AG10803 (cell line): ENCODE data around the gene TMEM212.

ENCODE experiments used
- DNase-seq: peaks from one replicate; pipeline ENCODE4 v3.0.0; 2010; ENCODE audit warnings: low read depth
- H3K4me3 ChIP-seq: 2 replicates; pipeline ENCODE4 v1.5.1; 2011; ENCODE audit warnings: mild to moderate bottlenecking, low read length, control low read depth
- CTCF ChIP-seq: conservative IDR thresholded peaks from 2 replicates; pipeline ENCODE4 v1.5.1; 2011; ENCODE audit warnings: mild to moderate bottlenecking, low read length, control low read depth, inconsistent platforms

TMEM212 gene

GRCh38 chr3:171878461-171879225 is 35.5 kb downstream of the TMEM212 start:
- no peak overlapping the region for H3K4me3 ChIP-seq
- TF ChIP-seq CTCF, result no peak
- peak; percentile 89 for DNase-seq

DNA sequence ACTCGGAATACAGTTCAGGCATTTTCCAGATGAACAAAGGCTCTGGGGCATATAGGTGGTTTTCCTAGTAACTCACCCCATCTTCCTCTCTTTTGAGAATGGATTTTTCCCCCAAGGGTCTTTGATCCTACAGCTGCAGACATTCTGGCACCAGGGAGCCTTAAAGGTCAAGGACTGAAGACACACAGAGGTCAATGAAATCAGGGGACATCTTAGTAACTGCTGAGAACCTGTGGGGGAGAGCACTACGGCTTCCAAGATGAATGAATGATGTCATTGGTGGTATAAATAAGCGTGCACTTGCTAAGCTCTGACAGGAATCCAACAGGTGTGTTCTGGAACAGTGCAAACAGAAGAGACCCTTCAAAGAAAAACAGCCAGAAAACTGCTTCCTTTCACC is 36.3 kb downstream of the TMEM212 start:
- no peak for TF ChIP-seq CTCF
- H3K4me3 ChIP-seq, result no peak overlapping the region
- DNase-seq, result no peak

- H3K4me3 ChIP-seq, result no peak overlapping the region
- no peak for TF ChIP-seq CTCF
- DNase-seq, result no peak
Observed at GRCh38 chr3:171880101-171880870, 37.1 kb downstream of the TMEM212 start.

GRCh38 chr3:171881251-171881650 is 38.1 kb downstream of the TMEM212 start:
- H3K4me3 ChIP-seq, result no peak overlapping the region
- TF ChIP-seq CTCF, result no peak
- DNase-seq, result no peak

DNA sequence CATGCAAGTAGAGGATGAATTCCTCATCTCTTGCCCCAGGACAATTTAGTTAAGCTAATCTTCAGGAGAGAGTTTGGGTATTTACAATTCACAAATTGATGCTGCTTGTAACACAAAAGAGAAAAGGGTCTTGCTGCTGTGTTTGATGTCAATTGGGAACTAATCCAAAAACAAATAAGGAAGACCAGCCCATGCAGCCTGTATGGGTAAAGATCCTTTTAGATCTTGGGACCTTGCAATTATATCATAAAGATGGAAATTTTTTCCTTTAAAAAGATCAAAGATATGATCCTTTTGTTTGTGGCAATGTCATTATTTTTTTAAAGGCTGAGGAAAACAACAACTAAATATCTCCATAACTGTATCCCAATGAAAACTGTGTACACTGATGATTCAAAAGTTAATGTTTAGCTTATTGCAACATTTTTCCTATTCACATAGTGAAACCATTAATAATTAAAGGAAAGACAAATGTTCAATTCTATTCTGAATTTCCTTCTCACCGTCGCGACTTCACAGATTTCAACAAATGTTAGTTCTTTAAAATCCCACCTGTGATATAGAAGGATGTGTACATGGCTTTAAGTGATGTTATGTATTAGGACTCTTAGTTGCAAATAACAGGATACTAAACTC is 40.2 kb downstream of the TMEM212 start:
- DNase-seq, result no peak
- no peak for TF ChIP-seq CTCF
- no peak overlapping the region for H3K4me3 ChIP-seq

DNA sequence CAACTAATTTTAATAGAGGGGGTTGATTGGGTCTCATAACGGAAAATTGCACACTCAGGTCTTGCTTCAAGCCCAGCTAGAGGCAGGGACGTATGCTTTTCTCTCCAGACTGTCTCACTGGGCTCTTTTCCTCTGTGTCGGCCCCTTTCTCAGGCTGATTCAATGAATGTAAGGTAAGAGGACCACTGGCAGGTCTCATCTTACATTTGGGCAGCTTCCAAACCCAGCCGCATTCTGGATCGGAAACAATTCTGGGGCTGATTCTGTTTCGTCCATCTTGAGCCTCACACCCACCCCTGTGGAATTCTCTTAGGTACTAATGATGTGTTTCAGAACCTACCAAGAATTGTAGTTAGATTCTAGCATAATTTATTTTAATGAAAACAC is 40.7 kb downstream of the TMEM212 start:
- TF ChIP-seq CTCF, result no peak
- no peak for DNase-seq

DNA sequence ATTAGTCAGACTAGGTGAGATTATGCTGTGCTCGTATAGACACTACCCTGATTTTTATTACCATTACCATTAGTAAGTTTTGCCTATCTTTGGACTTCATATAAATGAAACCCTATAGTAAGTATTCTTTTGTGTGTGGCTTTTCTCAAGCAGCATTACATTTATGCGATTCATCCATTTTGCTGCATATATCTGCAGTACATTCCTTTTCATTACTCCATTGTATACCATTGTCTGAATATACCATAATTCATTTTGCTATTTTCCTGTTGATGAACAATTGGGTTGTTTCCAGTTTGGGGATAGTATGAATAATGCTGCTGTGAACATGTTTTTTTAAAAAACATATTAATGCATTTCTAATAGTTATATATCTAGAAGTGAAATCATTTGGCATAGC is 45.3 kb downstream of the TMEM212 start:
- no peak for TF ChIP-seq CTCF
- H3K4me3 ChIP-seq, result no peak overlapping the region

More for the DNA sequence above, 40.7 kb downstream of the TMEM212 start:
- no peak overlapping the region for H3K4me3 ChIP-seq

More for the DNA sequence above, 45.3 kb downstream of the TMEM212 start:
- no peak for DNase-seq
